ENCODE measurements around the gene AGRP.

Gene AGRP

DNA sequence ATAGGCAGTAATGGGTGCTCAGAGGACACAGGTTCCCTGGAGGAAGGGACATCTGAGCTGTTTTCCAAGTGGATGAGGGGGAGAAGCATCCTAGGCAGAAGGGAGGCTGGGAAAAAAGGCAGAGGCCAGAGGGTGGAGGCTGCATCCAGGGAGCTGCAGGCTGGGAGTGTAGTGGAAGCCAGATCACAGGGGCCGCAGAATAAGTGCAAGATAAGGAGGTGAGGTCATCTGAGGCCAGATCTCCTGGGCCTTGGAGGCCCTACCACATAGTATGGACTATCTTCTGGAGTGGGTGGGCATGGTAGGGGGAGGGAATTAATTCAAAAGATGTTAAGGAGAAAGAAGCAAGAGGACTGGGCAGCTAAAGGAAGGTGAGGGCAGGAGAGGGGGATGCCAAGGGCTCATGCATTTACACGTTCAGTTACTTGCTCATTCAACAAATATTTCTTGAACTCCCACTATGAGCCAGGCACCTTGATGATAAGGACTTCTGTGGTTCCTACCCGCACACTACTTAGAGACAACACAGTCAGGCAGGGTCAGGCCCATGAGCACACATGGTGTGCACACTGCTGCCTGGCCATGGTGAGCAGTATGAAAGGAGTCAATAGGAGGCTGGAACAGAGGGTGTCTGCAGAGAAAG is 42.9 kb upstream of the AGRP start:
- H3K4me3 ChIP-seq (ENCODE audit: low read depth, low read length), result no peak overlapping the region
- no peak for TF ChIP-seq CTCF (IDR thresholded peaks at IDR 0.05; ENCODE audit: low read depth, low read length)

DNA sequence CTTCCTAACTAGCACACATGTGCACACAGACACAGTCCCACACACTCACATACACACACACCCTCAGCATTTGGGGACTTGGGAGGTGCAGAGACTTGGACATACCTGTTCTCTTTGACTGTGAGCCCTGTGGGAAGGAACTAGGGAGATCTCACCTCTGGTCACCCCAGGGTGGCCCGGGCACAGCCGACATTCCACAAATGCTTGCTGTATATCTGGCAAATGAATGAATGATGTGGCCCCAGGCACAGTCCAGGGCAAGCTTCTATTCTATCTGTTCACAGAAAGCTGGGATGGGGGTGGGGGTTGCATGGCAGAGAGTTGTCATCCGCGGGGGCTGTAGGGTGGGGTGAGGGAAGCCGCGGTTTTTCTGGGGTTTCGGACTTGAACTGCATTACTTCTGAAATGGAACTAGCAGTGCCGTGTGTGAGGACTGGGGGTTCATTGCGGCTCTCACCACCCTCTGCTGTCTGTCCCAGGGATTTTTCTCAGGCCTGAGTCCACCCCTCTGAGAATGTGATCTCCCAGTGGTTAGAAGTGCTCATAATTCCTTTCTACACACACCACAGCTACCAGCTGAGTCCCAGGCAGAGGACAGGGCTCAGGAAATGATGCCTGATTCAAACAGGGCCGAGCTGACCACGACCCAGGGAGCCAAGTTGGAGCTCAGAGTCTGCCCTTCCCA is 42.0 kb upstream of the AGRP start:
- no peak for TF ChIP-seq CTCF (IDR thresholded peaks at IDR 0.05; ENCODE audit: low read depth, low read length)
- no peak overlapping the region for H3K4me3 ChIP-seq (ENCODE audit: low read depth, low read length)

- peak; percentile 95 for TF ChIP-seq CTCF (IDR thresholded peaks at IDR 0.05; ENCODE audit: low read depth, low read length)
- H3K4me3 ChIP-seq (ENCODE audit: low read depth, low read length), result peak overlapping the region; percentile 53
These were observed 37.9 kb upstream of the AGRP start for GRCh38 chr16:67521095-67521804.

DNA sequence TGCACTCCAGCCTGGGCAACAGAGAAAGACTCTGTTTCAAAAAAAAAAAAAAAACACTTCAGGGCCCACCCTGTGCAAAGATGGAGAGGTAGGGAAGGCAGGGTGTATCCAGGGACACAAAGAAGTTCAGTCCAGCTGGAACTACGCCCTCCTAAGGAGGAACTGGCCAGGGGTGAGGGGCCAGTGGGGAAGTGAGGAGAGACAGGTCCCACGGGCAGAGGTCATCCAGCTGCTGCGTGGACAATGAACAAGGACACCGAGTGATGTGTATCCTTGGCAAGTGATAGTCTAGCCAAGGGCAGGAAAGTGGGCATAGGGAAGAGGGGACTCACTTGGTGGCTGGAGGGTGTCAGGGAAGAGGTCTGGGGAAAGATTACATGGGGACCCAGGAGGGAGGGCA is 35.9 kb upstream of the AGRP start:
- H3K4me3 ChIP-seq (ENCODE audit: low read depth, low read length), result no peak overlapping the region
- TF ChIP-seq CTCF (IDR thresholded peaks at IDR 0.05; ENCODE audit: low read depth, low read length), result no peak

- TF ChIP-seq CTCF (IDR thresholded peaks at IDR 0.05; ENCODE audit: low read depth, low read length), result no peak
- H3K4me3 ChIP-seq (ENCODE audit: low read depth, low read length), result no peak overlapping the region
These were observed 35.3 kb upstream of the AGRP start for GRCh38 chr16:67518676-67519075.

GRCh38 chr16:67517661-67518423 is 34.5 kb upstream of the AGRP start:
- no peak overlapping the region for H3K4me3 ChIP-seq (ENCODE audit: low read depth, low read length)
- no peak for TF ChIP-seq CTCF (IDR thresholded peaks at IDR 0.05; ENCODE audit: low read depth, low read length)

Data from WI38 (cell line).